GOT3 (cell line): ENCODE measurements around the gene PRLR.

Source experiments
- DNase-seq: peaks from one replicate; lab custom pipeline; 2025; ENCODE audit warnings: mixed read lengths; lab: John Stamatoyannopoulos, UW

PRLR gene

GRCh38 chr5:35233601-35234000 lies 3.3 kb upstream of the PRLR start:
- no peak for DNase-seq

GRCh38 chr5:35233121-35233520 lies 2.8 kb upstream of the PRLR start:
- no peak for DNase-seq

DNA sequence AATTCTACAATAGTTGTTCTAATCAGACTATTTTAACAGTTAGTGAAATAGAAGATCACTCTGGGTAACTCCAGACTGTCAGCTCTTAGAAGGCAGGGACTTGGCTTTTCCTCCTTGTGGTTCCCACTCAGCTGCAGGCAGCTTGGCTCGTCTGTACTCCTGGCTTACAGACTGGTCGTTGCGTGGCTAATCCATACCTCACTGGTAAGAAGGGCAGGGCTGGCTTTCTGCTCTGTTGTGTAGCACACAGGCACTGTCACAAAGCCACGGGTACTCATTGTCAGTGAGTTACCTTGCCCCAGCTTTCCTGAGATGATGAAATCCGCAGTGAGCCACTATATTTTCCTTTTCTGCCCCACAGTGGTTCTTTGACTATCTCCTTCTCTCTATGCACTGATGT lies 1.8 kb upstream of the PRLR start:
- DNase-seq = no peak

DNA sequence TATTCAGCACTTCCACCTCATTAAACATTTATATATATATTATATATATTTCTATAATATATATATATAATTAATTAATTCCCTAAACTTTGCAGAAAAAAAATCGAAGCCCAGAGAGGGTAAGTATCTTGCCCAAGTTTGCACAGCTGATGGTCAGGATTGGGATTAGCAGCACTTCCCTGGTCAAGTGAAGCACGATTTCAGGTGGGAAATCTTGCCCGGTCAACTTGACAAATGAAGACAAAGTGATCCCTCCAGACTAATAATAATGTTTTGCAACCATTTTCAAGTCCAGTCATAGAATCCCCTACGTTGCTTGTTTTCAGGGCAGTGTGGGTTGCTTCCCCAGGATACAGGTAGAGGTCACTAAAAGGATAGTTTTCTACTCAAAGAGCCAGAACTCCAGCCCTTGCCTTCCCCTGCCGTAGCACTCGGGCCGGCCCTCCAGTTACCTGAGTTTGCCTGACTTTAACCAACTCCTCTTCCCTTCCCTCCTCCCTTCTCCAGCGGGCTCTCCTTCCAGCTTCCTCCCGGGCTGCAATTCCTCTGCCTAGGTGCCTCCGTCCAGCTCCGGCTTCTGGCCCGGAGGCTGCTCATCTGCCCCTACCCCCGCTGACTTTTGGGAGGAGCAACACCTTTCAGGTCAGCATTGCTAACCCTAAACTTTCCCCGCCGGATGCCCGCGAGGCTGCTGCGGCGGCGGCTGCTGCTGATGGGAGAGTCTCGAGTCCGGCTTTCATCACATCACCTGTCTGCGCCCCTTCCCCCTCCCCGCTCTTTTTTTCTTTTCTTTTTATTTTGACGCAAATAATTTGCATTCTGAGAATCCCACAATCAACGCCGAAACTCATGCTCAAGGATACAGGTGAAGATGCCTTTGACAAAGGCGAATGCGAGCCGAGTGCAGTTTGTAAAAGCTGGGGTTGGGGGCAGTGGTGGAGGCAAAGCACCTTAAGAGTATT lies 930 bp downstream of the PRLR start:
- DNase-seq = no peak

GRCh38 chr5:35228310-35228709 lies 2.0 kb downstream of the PRLR start:
- no peak for DNase-seq

GRCh38 chr5:35227720-35228119 lies 2.6 kb downstream of the PRLR start:
- DNase-seq = no peak

DNA sequence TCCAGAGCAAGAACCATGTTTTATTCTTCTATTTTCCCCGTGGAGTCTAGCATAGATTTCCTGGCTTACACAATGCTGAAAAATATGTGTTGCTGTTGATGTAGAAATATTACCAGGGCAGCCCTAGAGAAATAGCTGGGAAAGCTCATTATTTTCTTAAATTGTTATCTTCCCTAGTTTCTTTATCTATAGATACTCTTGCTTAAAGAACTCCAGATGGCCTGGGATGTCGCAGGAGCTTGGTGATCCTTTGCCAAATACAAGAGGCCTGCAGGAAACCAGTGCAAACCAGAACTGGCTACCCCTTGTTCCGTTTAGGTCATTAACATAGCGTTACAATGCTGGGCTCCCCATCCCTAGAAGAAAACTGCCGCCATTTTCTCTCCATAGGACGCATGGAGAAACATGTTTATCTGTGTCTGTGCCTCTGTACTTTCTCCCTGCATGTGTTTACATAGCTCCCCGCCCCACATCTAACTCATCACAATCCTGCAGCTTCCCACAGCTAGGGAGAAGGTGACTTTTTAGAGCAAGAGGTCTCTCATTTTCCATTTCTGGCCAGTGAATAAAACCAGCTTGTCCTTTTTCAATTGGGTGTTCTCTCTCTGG lies 6.4 kb downstream of the PRLR start:
- DNase-seq = no peak

GRCh38 chr5:35220967-35221366 lies 9.3 kb downstream of the PRLR start:
- no peak for DNase-seq

DNA sequence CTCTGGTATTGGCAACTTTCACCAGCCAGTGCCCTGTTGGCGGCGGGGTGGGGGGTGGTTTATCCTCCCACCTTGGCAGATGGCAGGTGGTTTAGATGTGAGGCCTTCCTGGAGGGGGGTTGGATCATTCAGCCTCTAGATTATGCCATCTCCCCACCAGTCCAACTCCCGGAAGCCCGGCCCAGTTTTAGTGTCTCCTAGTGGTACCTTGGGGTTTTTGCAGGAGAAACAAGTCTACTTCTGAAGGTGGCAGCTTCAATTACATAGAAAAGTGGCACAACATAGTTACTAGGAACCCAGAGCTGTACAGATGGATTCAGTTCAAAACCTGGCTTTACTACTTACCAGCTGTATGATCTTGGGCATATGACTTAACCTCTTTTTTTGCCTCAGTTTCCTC lies 11.3 kb downstream of the PRLR start:
- DNase-seq = no peak

DNA sequence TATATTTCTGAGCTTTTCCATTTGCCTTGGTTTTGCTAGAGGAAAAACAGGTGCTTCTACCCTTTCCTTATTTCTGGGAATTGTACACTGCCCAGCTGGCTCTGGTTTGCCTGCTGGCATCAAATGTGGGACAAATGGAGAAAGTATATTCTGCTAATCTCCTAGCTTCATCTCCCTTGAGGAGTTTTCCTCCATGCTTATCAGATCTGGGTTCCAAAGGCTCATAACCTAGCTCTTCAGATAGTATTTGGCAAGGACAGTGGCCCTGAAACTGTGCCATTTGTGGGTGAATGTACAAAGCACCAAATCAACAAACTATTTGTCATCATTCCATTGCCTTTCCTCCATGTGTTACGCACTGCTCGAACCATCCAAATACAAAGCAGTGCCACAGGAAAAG lies 16.2 kb downstream of the PRLR start:
- DNase-seq = no peak

GRCh38 chr5:35213608-35214007 lies 16.7 kb downstream of the PRLR start:
- no peak for DNase-seq

- DNase-seq = no peak
Measured at GRCh38 chr5:35212122-35212982, 17.9 kb downstream of the PRLR start.

DNA sequence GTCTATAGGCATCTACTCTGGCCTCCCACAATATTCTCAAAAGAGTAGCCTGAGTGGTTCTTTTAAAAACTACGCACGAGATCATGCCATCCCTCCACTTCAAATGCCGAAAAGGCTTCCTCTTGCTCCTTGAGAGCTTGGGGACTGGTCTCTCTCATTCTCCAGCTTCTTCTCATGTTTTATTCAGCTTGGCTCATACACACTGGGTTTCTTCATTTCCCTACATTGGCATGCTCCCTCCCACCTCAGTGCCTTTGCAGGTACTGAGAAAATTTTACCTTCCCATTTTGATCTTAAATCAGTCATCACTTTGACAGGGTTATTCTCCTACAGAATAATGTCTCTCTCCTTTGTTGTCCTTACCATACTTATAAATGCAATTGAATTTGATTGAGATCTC lies 20.4 kb downstream of the PRLR start:
- DNase-seq = no peak

DNA sequence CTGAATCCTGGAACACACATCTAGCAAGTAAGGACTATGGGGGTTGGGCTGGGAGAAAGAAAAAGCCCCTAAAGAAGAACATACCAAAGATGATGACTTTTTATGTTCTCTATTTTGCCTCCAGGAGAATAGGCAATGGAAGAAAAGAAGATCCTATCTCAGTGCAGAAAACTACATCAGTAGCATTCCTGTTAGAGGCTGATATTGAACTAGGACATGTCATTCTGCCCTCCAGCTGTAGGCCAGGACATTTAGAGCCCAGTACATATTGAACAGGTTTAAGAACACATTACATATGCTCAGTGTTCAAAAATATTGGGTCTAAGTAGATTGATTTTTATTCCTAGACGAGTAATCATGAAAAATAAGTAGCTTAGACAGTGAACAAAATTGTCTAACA lies 24.7 kb downstream of the PRLR start:
- DNase-seq = no peak

DNA sequence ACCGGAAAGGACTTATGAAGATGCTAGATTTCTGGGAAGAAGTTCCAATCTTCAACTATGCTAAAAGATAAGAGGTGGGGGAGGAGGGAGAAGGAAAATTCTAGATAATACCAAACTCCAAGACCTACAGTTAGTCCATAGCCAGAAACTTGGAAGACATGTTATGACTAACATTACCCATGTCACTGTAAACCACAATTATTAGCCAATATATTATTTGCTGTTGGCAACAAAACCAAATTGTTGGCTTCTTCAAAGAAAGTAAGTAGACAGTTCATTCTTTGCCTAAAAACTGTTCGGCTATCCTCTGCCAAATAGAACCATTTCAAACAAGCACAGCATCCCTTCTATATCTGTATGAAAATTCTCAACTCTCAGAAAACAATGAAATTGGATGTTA lies 25.1 kb downstream of the PRLR start:
- no peak for DNase-seq

GRCh38 chr5:35203403-35203802 lies 26.9 kb downstream of the PRLR start:
- DNase-seq = no peak

DNA sequence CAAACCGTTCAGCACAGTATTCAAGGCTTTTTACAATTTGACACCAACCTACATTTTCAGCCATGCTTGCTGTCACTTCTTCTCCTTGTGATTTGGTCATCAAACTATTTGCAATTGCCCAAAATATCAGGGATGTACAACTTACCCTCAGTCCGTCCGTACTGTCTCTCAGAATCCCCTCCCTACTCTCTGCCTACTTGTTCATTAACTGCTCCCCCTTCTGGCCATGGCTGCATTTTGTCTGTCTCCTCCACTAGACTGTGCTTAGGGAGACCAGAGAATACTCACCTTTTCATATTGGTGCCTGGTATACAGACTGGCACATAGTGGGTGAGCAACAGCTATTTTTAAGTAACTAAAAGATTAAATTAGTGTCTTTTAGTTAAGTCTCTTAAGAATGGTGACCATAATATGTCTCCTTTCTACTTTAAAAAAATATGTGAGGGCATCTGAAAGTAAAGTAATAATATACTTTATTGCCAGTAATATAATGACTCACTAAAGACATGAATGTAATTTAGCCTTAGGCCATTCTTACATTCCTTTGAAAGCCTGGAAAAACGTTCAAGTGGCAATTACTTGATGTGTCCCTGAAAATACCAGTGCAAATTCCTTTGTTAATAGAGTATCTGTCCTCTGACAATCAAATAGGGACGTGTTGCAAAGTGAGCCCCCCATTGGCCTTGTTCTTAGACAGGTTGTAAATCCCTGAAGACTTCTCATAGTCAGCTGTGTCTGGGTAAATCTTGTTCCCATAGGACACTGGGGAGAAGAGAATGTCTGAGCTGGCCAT lies 27.8 kb downstream of the PRLR start:
- DNase-seq = no peak

DNA sequence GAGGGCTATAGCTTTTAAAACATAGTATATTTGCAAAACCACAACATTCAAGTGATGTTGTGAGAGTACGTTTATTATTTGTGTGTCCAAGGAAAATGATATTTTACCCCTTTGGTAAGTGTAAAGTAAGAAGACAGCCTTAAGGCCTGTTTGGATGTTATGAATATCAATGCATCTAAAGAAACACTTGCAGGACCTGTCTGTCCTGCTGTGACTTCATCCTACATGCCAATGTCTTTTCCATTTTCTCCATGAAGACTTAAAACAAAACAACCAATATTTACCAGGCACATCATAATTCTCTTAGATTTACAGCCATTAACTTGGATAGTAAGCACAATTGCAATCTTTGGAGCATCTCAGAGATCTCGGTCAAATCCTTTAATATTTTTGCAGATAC lies 29.0 kb downstream of the PRLR start:
- DNase-seq = no peak

GRCh38 chr5:35199886-35200285 lies 30.4 kb downstream of the PRLR start:
- DNase-seq = no peak

GRCh38 chr5:35198686-35199085 lies 31.6 kb downstream of the PRLR start:
- DNase-seq = no peak

DNA sequence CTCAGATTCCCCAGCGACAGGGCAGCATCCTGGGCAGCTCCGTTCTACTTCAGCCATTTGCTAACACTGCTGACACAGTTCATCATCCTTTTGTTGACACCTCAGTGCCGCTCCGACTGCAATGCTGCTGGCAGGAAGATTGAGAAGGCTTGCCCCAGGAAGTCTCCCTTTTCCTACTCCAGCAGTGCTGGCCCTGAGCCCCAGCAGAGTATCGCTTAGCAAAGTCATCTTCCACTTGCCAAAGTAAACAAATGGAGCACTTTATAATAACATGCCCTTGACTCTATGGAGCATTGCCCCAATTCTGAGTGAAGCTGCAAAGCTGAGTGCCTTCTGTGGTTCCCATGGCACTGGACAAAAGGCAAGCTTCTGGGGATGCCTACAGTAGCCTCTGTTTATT lies 32.2 kb downstream of the PRLR start:
- no peak for DNase-seq

- DNase-seq = no peak
Measured at GRCh38 chr5:35197351-35197750, 32.9 kb downstream of the PRLR start.
